ENCODE results near the gene KLF16. TPM values are rescaled to one million over a fixed set of nuclear protein-coding genes. Genes with fewer than 3 reads are reported as not detected.

The KLF16 gene
- total RNA-seq, 2 experiments from 2014 or later: 37.9 to 39.0 TPM

DNA sequence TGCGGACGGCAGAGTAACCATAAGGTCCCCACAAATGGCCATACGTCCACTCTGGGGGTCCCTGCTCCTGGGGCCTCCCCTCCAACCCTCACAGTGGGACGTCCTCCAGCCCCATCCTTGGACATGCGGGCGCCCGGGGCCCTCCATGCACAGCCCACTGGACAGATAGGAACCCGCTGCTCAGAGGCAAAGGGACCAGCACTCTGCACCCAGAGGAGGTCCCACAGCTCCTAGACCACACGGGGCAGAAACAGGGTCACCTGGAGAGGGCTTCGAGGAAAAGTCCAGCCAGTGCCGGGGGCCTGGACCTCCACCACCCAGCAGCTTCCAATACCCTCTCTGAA, 26.2 kb downstream of the KLF16 start:
- no peaks in the 10 kb centered on the region for H3K9me3 Mint-ChIP-seq
- DNase-seq: no peak
- no peak overlapping the region for H3K4me3 Mint-ChIP-seq
- no peak overlapping the region for H3K27ac Mint-ChIP-seq
- H3K36me3 Mint-ChIP-seq: peaks cover 2% of the 10 kb centered on the region
- H3K27me3 Mint-ChIP-seq: no peaks in the 10 kb centered on the region
- H3K4me1 Mint-ChIP-seq: peaks cover 14% of the 10 kb centered on the region

DNA sequence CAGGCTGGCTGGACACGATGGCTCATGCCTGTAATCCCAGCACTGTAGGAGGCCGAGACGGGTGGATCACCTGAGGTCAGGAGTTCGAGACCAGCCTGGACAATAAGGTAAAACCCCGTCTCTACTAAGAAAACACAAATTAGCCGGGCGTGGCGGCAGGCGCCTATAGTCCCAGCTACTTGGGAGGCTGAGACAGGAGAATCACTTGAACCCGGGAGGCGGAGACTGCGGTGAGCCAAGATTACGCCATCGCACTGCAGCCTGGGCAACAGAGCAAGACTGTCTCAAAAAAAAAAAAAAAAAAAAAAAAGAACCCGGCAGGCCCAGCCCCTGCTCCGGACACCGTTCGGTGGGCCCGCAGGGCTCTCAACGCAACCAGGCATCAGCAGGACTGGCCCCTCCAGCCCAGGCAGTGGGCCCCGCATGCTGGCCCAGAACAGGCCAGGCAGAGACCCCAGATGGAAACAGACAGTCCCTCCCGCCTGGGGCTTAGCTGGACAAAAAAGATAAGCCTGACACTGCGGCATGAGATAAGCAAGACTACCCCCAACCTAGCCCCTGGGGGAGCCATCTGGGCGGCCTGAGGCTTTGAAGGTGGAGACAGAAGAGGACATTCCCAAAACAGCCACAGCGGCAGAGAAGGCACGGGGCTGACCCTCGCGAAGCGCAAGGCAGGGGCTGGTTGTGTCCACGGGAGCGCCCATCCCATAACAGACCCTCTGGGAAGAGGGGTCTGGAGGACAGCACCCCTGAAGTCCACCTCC, 26.7 kb downstream of the KLF16 start:
- H3K4me3 Mint-ChIP-seq: no peak overlapping the region
- H3K9me3 Mint-ChIP-seq: no peaks in the 10 kb centered on the region
- no peaks in the 10 kb centered on the region for H3K27me3 Mint-ChIP-seq
- no peak for DNase-seq
- H3K4me1 Mint-ChIP-seq: peaks cover 14% of the 10 kb centered on the region
- peaks cover 2% of the 10 kb centered on the region for H3K36me3 Mint-ChIP-seq
- H3K27ac Mint-ChIP-seq: no peak overlapping the region

DNA sequence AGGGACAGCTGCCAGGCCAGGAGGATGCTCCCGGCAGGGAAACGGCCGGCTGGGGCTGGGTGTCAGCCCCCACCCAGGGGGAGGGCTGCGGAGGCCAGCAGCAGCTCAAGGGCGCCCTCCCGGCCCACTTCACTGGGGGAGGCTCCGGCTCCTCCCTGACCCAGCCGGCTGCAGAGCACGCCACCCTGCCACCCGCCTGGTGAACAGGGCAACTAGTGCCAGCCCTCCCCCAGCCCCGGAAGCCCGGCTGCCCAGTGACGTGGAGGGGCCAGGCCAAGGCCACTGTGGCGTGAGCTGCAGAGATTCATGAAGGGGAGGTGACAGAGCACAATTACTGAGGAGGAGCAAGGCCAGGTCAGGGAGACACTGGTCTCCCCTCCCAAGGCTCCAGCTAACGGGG, 29.8 kb downstream of the KLF16 start:
- peaks cover 4% of the 10 kb centered on the region for H3K4me1 Mint-ChIP-seq
- H3K36me3 Mint-ChIP-seq: peaks cover 2% of the 10 kb centered on the region

DNA sequence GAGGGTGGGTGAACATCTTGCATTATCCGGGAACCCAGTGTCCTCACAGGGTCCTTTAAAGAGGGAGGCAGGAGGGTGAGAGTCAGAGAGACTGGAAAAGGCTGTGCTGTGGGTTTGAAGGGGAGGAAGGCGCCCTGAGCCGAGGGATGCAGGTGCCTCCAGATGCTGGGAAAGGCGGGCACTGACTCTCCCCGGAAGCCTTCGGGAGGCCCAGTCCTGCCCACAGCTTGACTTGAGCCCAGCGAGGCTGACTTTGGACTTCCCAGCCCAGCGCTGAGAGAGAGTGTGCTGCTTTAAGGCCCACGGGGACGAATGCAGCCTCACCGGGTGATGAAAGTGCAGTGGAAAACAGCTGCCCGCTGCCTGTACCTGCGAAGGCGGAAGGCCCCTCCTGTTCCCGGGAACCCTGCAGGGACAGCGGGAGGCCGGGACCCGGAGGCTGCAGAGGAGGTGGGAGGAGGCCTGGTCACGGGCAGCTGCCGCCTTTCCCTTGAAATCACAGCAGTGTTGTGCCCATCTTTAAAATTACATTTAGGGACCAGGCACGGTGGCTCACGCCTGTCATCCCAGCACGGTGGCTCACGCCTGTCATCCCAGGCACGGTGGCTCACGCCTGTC, 31.2 kb downstream of the KLF16 start:
- no peaks in the 10 kb centered on the region for H3K27me3 Mint-ChIP-seq
- no peak overlapping the region for H3K27ac Mint-ChIP-seq
- peaks cover 2% of the 10 kb centered on the region for H3K36me3 Mint-ChIP-seq
- DNase-seq: no peak
- H3K9me3 Mint-ChIP-seq: no peaks in the 10 kb centered on the region
- H3K4me3 Mint-ChIP-seq: no peak overlapping the region
- peaks cover 2% of the 10 kb centered on the region for H3K4me1 Mint-ChIP-seq

More for the DNA sequence above, 29.8 kb downstream of the KLF16 start:
- H3K9me3 Mint-ChIP-seq: no peaks in the 10 kb centered on the region
- DNase-seq: no peak
- no peaks in the 10 kb centered on the region for H3K27me3 Mint-ChIP-seq
- H3K4me3 Mint-ChIP-seq: no peak overlapping the region
- no peak overlapping the region for H3K27ac Mint-ChIP-seq

DNA sequence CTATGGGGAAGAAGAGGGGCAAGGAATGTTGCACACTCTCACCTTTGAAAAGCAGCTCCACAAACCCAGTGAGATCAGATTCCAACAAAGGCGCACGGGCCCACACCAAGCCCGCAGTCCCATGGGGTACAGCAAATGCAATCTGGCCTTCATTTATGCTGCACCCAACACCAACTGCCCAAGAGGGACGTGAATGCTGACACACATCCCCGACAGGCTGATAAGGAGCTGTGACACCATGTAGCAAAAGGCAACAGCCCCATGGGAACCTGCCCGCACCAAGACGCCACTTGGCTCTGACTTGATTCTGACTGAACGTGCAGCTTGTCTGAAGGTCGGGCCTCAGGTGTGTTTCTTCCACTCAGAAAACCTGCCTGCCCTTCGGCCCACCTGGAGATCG, 32.4 kb downstream of the KLF16 start:
- peaks cover 2% of the 10 kb centered on the region for H3K4me1 Mint-ChIP-seq
- no peaks in the 10 kb centered on the region for H3K9me3 Mint-ChIP-seq
- DNase-seq: no peak
- H3K27me3 Mint-ChIP-seq: no peaks in the 10 kb centered on the region
- no peak overlapping the region for H3K4me3 Mint-ChIP-seq
- no peak overlapping the region for H3K27ac Mint-ChIP-seq
- H3K36me3 Mint-ChIP-seq: peaks cover 4% of the 10 kb centered on the region

DNA sequence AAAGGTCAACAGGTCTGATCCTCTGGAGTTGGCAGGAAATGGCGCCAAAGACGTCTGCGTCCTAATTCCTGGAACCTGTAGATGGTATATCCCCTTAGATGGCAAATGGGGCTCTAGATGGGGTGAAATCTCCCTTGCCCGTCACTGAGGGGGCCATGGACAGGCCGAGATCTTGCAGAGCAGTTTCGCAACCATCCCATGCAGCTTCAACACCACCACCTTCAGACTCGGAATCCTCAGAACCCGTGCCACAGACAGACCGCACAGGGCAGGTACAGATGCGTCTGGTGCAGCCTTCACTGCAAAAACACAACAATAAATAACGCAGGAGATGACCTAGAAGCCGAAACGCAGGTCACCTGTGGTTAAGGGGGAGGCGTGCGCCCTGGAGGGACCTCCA, 32.8 kb downstream of the KLF16 start:
- peaks cover 5% of the 10 kb centered on the region for H3K4me1 Mint-ChIP-seq
- DNase-seq: no peak
- H3K4me3 Mint-ChIP-seq: no peak overlapping the region
- no peaks in the 10 kb centered on the region for H3K9me3 Mint-ChIP-seq
- no peak overlapping the region for H3K27ac Mint-ChIP-seq
- H3K36me3 Mint-ChIP-seq: peaks cover 6% of the 10 kb centered on the region
- no peaks in the 10 kb centered on the region for H3K27me3 Mint-ChIP-seq

DNA sequence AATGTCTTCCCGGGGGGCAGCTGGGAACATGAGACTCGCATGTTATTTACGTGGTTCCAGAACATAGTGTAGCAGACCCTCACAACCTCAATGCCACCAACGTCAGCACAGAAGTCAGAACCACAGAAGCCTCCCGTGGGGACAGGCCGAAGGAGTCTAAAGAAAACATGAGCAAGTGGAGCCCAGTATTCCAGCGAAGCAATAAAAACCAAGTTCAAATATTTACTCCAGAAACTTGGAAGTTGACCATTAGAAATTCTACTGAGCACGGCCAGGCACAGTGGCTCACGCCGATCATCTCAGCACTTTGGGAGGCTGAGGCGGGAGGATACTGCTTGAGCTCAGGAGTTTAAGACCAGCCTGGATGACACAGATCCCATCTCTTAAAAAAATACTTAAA, 33.4 kb downstream of the KLF16 start:
- no peaks in the 10 kb centered on the region for H3K9me3 Mint-ChIP-seq
- peaks cover 5% of the 10 kb centered on the region for H3K4me1 Mint-ChIP-seq
- DNase-seq: no peak
- H3K4me3 Mint-ChIP-seq: no peak overlapping the region
- H3K36me3 Mint-ChIP-seq: peaks cover 6% of the 10 kb centered on the region
- no peaks in the 10 kb centered on the region for H3K27me3 Mint-ChIP-seq
- H3K27ac Mint-ChIP-seq: no peak overlapping the region

DNA sequence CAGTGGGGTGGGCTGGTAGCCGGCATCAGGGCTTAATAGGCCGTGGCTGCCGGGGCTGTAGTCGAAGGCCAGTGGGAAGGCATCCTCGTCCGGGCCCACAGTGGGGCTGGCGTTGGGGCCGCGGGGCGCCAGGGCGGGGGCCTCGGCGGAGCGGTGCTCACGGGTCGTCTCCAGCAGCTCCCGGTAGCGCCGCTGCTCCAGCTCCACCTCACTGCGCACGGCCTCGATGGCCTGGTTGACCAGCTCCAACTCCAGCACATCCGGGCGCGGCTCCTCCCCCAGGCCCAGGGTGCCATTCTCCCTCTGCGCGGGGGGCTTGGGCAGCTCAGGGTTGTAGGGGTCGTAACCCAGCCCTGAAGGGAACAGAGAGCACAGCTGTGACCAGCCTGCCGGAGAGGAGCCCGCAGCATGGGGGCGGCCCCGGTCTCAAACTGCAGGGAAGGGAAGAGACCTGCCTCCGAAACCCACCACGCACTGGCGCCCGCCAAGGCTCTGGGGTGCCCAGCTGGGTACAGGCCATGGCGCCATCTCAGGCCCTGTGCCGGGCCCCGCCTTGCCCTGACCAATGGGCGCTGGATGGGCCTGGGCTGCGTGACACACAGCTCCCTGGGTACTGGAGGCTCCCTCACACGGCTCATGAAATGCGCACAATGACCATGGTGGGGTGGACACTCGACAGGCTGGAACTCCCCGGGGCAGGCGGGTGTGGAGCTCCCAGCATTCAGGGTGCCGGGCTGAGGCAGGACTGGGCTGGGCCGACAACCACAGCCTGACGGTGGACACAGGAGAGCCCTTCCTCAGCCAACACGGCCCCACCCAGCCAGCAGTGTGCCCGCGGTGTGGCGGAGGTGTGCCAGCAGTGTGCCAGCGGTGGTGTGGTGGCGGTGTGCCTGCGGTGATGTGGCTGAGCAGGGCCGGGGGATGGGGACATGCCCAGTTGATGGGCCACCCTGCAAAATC, 34.8 kb downstream of the KLF16 start:
- no peak for DNase-seq
- Mint-ChIP-seq H3K27me3 (no peaks in the 10 kb centered on the region), H3K27ac (no peak overlapping the region), H3K4me3 (no peak overlapping the region), H3K36me3 (peaks cover 9% of the 10 kb centered on the region), H3K4me1 (peaks cover 6% of the 10 kb centered on the region), H3K9me3 (no peaks in the 10 kb centered on the region)

DNA sequence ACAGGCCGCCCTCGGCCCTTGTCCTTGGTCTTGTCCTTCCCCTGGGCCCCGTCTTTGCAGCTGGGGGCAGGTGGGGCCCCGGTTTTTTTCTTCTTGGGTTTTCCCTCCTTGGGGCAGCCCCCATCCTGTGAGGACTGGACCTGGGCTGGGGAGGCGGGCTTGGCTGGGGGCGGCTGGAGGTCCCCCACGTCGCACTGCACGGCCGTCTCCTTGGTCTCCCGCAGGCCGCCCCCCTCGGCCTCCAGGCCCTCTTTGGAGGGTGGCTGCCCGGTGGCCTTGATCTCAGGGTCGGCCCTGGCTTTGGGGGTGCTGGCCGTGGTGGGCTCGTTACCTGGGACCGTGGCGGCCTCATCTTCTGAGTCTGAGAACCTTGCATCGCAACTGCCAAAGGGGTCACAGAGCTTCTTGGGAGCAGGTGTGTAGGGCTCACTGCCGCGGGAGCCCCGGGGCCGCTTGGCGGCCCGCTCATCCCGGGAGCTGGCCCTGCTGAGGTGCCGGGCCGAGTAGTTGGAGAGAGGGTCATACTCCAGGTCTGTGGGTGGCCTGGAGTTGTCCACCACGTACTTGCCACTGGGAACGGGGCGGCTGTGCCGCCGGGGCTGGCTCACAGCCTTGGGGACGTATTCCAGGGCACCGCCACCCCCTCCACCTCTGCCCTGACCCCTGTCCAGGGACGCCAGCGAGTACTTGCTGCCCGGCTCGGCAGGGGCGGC, 35.7 kb downstream of the KLF16 start:
- Mint-ChIP-seq H3K27ac (no peak overlapping the region), H3K9me3 (no peaks in the 10 kb centered on the region), H3K27me3 (no peaks in the 10 kb centered on the region), H3K36me3 (peaks cover 9% of the 10 kb centered on the region), H3K4me3 (no peak overlapping the region), H3K4me1 (peaks cover 6% of the 10 kb centered on the region)
- no peak for DNase-seq

DNA sequence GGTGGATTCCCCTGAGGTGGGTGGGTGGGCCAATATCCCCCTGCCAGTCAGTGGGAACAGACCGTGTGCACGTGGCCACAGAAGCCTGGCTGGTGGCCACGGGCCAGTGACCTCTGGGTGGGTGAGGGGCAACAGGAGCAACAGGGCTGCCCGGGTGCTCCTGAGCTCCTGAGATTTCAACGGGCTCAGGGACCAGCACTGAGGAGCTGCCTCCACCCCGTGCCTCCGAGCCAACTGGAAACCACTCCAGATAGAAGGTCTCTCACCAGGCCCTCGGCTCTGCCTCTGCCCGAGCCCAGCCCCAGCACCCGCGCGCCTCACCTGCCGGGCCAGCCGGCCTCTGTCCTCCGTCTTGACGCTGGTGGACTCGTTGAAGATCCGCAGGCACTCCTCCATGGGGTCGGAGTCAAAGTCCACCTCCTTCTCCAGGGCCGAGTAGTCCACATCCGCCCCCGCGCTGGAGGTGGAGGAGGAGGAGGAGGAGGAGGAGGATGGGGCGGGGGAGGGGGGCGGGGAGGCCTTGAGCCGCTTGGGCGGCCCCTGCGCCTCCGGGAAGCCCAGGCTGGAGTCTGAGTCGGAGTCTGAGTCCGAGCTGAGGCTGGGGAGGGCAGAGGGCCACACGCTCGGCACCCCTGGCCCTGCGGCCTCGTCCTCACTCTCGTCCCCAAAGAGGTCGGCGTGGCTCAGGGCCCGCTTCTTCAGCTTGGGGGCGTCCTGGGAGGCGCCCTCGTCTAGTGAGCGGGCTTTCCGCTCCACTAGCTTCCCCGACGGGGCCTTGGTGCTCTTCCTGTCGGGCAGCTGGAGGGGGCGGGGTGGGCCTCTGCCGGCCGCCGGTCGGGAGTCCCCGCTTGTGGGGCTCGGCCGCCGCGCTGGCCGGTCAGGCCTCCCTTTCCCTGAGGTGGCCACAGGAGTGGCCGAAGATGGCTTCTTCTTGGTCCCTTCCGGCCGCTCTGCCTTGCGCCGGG, 36.5 kb downstream of the KLF16 start:
- no peak for DNase-seq
- Mint-ChIP-seq H3K27me3 (no peaks in the 10 kb centered on the region), H3K9me3 (no peaks in the 10 kb centered on the region), H3K27ac (no peak overlapping the region), H3K36me3 (peaks cover 9% of the 10 kb centered on the region), H3K4me3 (no peak overlapping the region), H3K4me1 (peaks cover 6% of the 10 kb centered on the region)

DNA sequence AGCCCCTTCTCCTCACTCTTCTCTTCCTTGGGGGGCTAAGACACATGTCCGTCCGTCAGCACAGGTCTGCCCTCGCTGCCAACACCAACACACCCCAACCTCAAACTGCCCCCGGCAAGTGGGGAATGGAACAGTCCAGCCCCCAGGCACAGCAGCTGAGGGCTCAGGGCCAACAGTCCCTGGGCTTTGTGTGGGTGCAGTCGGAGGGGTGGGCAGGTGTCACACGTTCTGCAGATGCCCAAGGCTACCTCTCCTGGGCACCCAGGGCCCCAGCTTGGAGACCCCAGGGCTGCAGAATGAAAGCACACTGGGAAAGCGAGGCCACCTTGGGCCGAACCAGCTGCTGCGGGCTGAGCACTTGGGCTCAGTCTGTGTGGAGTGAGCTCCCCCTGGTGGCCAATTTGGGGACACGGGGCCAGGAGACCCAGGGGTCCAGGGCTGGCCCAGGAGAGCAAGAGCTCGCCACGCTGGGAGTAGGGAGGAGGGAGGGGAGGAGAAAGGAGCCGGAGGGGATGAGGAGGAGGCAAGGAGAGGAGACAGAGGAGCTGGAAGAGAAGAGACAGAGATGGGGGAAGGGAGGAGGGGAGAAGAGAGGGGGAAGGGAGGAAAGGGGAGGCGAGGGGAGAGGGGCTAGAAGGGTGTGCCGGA, 37.3 kb downstream of the KLF16 start:
- Mint-ChIP-seq H3K36me3 (peaks cover 14% of the 10 kb centered on the region), H3K27me3 (no peaks in the 10 kb centered on the region), H3K4me3 (no peak overlapping the region), H3K4me1 (peaks cover 6% of the 10 kb centered on the region), H3K9me3 (no peaks in the 10 kb centered on the region), H3K27ac (peak overlapping the region; percentile 54)
- peak; percentile 70 for DNase-seq

DNA sequence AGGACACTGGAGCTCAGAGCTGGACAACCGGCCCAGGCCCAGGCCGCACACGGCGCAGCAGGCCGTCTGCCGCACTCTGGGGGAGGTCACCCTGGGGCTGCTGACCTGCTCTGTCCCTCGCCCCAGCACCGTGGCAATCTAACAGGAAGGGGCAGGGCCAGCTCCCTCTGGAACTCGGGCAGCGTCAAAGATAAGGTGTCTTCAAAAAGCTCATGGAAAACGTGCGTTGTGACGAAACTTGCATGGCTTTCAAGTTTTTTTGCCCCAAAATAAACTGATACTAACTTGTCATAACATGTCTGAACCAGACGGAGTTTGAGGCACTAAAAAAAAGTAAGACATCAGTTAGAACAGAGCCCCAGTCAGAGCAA, 39.1 kb downstream of the KLF16 start:
- peaks cover 14% of the 10 kb centered on the region for H3K36me3 Mint-ChIP-seq
- no peak overlapping the region for H3K27ac Mint-ChIP-seq
- no peak overlapping the region for H3K4me3 Mint-ChIP-seq

DNA sequence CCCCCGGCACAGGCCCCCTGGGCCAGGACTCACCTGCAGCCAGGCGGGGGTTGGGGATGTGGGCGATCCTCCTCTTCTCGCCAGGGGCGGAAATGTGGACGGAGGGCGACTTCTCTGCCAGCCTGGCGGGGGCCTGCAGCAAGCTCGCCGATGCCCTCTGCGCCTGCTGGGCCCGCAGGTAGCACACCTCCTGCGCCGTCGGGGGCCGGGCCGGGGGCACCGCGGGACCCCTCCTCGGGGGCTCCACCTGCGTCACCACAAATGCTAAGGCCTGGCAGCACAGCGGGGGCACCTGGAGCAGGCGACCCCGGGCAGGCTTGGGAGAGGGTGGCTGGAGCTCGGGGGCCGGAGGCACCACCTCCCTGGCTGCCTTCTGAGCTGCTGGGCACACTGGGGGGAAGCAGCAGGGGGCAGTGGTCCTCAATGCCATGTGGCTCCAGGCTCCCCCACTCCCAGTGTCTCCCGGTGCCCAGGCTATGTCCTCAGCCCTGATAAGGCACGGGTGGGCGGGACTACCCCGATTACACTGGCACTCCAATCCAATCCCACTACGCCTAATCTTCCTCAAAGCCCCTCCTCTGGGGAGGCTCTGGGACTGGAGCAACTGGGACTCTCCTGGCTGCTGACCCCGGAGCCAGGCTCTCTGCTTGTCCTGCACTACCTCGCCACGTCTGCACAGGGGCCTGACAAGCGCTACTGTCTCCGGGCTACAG, 39.7 kb downstream of the KLF16 start:
- no peak for DNase-seq
- no peak overlapping the region for H3K4me3 Mint-ChIP-seq
- H3K27me3 Mint-ChIP-seq: no peaks in the 10 kb centered on the region
- H3K9me3 Mint-ChIP-seq: no peaks in the 10 kb centered on the region
- H3K4me1 Mint-ChIP-seq: peaks cover 6% of the 10 kb centered on the region
- peaks cover 14% of the 10 kb centered on the region for H3K36me3 Mint-ChIP-seq
- no peak overlapping the region for H3K27ac Mint-ChIP-seq

More for the DNA sequence above, 39.1 kb downstream of the KLF16 start:
- no peaks in the 10 kb centered on the region for H3K9me3 Mint-ChIP-seq
- H3K4me1 Mint-ChIP-seq: peaks cover 6% of the 10 kb centered on the region
- DNase-seq: no peak
- no peaks in the 10 kb centered on the region for H3K27me3 Mint-ChIP-seq

All from activated naive CD8-positive, alpha-beta T cell treated with anti-CD3 and anti-CD28 coated beads for 36 hours (primary cell).